B cell (primary cell): Measurements from ENCODE around the gene IKZF1.

Experiments used
- CTCF ChIP-seq: fragments of 200-600 bp; IDR thresholded peaks from one replicate; pipeline ENCODE4 v1.8.0; 2022; ENCODE audit warnings: antibody characterized with exemption, mild to moderate bottlenecking
- EZH2 ChIP-seq: IDR thresholded peaks from 2 replicates; pipeline ENCODE4 v1.6.1; 2012; ENCODE audit warnings: borderline replicate concordance, low read depth, mild to moderate bottlenecking, moderate library complexity, low read length; ENCODE audit not compliant: insufficient read depth, poor library complexity, severe bottlenecking

GRCh38 chr7:50404392-50404791, 99.9 kb downstream of the IKZF1 start:
- no peak for TF ChIP-seq CTCF
- TF ChIP-seq EZH2: no peak
